ENCODE measurements around the gene FBXO5.
A peak's percentile ranks its signal among the peaks of the same experiment; 100 is the strongest.
"Not testable (repeated sequence)": the region's sequence is repeated elsewhere in the genome, so short reads cannot be mapped to it uniquely, and the experiment has no call there.

The FBXO5 gene

DNA sequence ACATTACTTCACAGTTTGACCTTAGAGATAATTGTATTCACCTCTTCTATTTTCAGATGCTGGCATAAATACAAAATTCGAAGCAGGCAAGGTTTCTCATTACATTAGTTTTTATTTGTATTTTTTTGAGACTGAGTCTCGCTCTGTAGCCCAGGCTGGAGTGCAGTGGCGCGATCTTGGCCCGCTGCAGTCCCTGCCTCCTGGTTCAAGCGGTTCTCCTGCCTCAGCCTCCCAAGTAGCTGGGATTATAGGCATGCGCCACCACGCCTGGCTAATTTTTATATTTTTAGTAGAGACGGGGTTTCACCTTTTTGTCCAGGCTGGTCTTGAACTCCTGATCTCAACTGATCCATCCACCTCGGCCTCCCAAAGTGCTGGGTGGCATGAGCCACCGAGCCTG lies 2.5 kb upstream of the FBXO5 start:
- not testable (repeated sequence) for DNase-seq

DNA sequence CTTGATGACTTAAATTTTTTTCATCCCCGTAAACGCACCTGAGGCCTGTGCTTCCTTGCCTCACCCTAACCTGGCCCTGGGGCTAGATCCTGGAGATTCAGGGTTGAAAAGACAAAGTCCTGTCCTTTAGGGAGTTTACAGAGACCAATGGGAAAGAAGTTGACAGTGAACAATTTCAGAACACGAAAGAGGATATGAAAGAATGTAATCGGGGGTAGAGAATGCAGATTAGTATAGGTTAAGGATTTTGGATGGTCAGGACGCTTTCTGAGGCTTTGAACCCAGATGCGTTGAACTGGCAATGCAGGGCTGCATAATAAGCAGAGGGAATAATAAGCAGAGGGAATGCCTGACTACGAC lies 1.7 kb upstream of the FBXO5 start:
- DNase-seq: peak; percentile 32

DNA sequence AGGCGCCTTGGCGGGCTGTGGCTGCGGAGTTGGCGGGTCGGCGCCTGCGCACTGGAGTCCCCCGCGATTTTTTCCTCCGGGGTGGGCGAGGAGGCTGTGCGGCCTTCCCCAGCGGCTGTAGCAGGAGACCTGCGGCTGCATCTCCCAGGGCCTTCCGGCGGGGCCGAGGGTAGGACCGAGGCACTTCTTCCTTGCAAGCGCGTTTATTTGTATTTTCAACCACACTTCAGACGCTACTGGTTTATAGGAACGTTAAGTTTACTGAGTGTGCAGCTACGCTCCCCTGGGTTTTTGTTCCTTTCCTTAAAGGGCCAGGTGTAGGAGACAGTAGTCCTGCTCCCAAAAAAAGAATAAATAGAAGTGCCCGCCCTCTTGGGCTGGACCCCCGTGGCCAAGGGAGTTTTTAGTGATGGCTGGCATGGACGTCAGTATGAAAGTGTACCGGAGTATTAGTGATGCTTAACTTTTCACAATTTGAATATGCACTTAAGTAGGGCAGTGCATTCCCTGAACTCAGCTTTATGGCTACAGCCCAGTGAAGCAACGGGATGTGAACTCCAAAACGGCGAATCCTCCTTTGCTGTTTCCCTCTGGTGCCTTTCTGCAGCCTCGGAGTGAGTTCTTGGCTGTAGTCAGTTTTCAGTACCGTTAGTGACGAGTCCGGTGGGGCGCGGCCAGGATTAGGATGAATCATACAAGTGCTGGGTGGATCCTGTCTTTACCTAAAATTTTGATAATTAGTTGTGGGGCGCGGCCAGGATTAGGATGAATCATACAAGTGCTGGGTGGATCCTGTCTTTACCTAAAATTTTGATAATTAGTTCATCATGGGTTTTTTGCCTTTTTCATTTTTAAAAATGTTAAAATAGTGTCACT lies 1.0 kb upstream of the FBXO5 start:
- peak; percentile 93 for DNase-seq

DNA sequence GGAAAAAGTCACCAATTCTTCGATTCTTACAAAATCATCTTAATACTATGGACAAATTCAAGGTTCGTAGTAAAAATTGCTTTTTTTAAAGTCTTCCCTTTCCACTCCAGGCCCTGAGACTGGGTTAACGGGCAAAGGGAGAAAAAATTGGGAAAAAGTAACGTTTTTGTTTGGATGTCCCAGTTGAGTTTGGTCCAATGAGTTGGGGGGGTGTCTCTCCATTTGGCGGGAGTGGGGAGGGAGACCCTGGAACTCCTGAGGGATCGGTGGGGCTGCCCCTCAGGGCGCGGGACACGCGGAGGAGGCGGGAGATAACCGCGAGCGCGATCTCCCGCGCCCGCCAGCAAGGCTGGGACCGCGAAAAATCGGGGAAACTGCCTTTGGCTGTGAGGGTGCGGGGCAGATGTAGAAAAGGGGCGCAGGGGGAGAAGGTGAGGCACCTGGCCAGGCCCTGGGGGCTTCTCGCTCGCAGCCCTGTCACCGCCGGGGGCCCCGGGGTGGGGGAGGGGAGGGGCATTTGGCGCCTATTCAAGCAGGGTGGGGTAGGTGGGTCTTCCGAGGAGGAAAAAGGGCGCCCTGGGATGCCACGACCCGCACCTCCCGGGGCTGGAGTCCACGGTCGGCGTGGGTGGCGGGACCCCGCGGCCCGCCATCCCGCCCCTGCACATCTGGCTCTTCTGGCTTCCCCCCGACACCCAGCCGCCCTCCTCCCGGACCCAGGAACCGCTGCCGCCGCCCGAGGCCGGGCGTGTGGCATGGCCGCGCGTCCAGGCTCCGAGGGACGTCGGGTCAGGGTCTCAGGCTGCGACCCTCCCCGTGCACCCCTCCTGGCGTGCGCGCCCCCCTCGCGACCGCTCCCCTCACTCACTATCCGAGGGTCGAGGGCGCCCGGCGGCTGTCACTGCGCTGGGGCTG lies 595 bp downstream of the FBXO5 start:
- DNase-seq: peak; percentile 32

DNA sequence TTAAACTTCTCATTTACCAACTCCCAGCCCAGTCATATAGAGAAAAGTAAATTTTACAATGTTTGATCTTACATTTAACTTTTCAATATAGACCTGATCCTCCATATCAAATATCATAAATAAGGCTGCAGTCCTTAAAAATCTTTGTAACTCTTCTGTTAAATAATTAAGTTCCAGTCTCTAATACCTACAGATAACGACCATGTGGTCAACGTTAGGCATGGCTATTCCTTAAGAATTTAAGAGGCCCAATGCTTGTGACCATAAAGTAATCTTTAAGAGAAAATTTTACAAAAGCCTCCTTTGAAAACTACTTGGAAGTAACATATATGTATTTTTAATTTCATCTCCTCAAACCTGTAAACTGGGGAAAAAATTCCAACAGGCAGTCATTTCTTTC lies 1.6 kb downstream of the FBXO5 start:
- DNase-seq: no peak

DNA sequence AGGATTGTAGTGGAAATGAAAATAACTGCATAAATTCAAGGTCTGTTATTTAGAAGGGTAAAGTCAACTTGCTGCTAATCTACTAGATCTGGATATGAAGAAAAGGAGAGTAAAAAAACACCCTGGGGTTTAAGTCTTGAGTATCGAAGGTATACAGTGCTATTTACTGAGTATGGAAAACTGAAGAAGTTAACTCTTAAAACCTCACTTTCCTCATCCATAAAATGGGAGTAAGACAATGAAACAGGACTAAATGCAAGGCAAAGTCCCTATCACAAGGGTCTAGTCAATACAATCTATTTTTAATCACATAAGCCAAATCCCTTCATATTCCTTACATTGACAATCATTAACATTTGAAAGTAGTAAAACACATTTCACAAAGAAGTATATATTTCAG lies 2.2 kb downstream of the FBXO5 start:
- no peak for DNase-seq

GRCh38 chr6:152979116-152979515 lies 3.7 kb downstream of the FBXO5 start:
- DNase-seq: no peak

GRCh38 chr6:152978058-152978457 lies 4.8 kb downstream of the FBXO5 start:
- DNase-seq: no peak

- no peak for DNase-seq
These were observed 5.3 kb downstream of the FBXO5 start for GRCh38 chr6:152977556-152977955.

GRCh38 chr6:152976749-152977148 lies 6.1 kb downstream of the FBXO5 start:
- no peak for DNase-seq

DNA sequence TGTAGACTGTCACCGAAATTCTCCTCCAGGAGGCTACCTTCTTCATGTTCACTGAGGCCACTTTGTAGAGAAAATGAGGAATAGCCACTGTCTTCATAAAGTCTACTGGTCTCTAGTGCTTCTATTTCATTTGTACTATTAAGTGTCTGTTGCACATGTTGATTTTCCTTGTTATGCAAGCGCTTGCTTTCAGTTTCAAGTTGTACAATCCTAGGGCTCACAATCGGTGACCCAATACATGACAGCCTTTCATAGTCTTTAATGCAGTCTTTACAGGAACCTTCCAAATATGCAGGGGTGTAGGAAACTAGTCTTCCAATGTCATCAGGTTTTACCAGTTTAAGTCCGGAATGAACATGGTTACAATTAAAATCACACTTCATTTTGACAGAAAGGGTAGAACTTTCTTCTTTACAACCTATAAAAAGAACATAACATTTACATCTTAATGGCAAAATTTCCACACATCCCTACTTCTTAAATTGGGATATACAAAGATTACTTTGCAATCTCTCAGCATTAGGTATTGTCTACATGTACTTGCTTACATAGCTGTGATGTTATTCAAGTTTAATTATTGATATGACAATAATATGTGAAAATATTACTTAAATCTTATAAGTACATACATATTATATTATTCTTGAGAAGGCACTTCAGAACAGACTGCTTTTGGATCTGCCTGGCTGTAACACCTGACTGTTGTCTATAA lies 7.5 kb downstream of the FBXO5 start:
- DNase-seq: no peak

- no peak for DNase-seq
These were observed 8.9 kb downstream of the FBXO5 start for GRCh38 chr6:152973916-152974315.

DNA sequence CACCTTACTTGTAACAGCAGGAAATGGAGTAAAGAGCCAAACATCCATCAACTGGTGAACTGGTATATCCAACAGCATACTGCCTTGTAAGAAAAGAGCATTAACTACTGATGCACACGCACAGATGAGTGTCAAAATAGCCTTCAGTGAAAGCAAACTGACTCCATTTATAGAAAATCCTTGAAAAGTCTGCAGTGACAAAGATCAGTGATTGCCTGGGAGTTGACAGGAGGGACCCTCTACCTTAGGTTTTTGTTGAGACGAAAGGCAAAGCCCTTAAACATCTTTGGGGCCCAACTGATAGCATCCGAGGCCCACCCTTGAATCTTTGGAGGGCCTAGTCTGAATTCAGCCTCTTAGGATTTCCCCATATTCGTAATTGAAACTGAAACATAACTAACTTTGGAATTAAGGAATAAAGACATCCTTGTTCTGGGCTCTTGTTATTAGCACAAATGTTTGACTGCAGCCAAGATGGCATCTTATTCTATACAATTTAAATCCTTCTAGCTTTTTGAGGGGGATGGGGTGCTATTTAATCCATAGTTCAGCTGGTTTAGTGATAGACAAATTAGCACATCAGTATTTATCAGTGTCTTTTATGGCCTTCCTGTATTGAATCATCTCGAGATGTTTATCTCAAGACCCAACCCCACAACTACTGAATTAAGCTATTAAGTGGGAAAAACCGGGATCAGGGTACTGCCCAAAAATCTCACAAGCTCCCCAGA lies 13.0 kb downstream of the FBXO5 start:
- no peak for DNase-seq

- not testable (repeated sequence) for DNase-seq
These were observed 16.5 kb downstream of the FBXO5 start for GRCh38 chr6:152966168-152966894.

GRCh38 chr6:152959333-152959732 lies 23.5 kb downstream of the FBXO5 start:
- no peak for DNase-seq

DNA sequence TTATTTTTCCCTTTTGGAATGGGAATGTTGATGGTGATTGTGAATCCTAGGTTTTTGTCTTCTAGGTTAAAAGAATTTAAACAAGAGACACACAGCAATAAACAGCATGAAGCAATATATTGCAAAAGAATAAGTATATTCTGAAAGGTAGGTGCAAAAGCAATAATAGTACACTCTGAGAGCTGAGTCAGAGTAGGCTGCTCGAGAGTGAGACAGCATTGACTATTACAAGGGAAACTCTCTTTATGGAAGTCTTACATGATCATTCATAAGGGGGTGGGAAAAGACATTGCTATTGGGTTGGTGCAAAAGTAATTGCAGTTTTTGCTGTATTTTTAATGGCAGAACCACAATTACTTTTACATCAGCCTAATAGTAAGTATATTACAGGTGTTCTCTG lies 25.0 kb downstream of the FBXO5 start:
- DNase-seq: no peak

GRCh38 chr6:152954443-152954842 lies 28.4 kb downstream of the FBXO5 start:
- no peak for DNase-seq

DNA sequence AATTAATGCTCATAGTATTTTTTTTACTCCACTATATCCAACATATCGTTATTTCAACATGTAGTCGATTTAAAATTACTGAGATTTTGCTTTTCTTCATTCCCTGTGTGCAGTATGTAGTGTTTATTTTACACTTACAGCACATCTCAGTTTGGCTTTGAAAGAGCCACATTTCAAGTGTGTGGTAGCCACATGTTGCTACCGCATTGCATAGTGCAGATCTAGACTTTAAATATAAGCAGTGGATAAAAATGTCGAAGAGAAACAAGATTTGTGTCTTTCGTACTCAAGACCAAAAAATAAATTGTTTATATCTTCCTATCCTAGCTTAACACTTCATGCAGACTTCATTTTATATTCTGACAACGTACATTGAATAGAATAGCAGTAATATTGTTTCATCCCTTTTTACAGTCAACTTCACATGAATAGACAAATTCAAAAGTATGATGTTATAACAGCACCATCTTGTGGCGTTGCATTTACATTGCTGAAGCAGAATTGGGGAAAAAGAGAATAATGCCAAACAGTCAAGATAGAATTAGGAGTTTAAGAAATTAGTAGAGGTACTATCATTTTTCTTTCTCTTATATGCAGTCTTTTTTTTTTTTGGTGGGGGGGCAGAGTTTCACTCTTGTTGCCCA lies 29.9 kb downstream of the FBXO5 start:
- DNase-seq: no peak

DNA sequence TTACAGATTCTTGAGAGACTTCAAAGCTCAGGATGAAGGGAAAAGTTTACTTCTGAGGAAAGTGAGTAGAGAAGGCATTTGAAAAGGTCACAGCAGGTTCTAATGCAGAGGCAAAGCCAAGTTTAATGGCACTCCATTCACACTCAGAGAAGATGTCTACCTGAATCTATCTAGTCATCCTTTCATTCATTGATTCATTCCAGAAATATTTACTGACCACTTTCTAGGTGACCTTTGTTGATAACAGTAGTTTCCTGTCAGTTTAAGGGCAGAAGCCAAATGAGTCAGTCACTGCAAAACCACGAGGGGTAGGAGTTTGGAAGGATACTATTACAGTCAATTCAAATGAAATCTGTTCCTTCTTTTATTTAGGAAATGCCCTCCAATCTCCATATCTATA lies 30.8 kb downstream of the FBXO5 start:
- no peak for DNase-seq

GRCh38 chr6:152950240-152950639 lies 32.6 kb downstream of the FBXO5 start:
- DNase-seq: no peak

DNA sequence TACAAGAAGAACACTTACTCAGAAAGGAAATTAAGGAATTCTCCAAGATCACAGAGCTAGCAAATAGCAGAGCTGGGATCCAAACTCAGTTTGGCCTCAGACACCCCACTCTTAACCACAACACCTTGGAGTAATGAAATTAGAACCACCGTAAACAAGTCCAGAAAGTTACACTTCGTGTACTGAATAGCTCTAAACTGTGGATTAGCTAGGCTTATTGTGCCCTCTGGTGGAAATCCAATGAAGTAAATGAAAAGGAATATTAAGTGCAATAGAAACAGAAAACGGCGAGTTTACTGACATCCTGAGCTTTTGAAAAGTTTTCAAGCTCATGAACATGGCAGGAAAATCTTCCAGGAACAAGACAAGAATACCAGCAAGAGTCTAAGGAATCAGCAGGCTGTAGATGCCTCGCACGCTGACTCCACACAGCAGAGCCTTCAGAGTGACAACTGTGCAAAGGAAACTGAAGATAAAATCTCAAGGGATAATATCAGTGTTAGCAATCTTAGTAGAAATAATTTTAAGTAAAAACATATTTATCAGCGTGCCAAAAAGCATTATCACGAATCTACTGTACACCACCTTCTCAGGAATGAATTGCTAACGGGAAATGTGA lies 34.6 kb downstream of the FBXO5 start:
- DNase-seq: peak; percentile 40

All from DMS79 treated with DMSO at 0.1 percent for 48 hours (cell line).